ENCODE results near the gene RXFP4. TPM values are rescaled to one million over a fixed set of nuclear protein-coding genes. Genes with fewer than 3 reads are reported as not detected.

RXFP4 gene
- total and polyA plus RNA-seq, 3 donors from 2014 or later, result 0.37 to 1.1 TPM; not detected in 1

GRCh38 chr1:155966750-155967149 is 25.3 kb downstream of the RXFP4 start:
- intact Hi-C loops (cut with DNase I; ENCODE audit: low total_unique reads), result no loop called here
- Histone ChIP-seq H3K9me3 (no peaks in the 10 kb centered on the region), H3K4me1 (peaks cover 10% of the 10 kb centered on the region), H3K27me3 (no peaks in the 10 kb centered on the region), H3K27ac (peak overlapping the region in 1 of 2 donors; percentile 59), H3K4me3 (no peak overlapping the region), H3K36me3 (ENCODE audit: low read depth, missing control alignments) (no peaks in the 10 kb centered on the region)
- DNase-seq, result no peak
- no peak for TF ChIP-seq POLR2A (IDR thresholded peaks at IDR 0.05)
- TF ChIP-seq CTCF (IDR thresholded peaks at IDR 0.05), result no peak
- WGBS, 2 donors, result 64 to 73% methylated on average over 7 of the region's 7 CpGs

GRCh38 chr1:155967341-155968050 is 26.1 kb downstream of the RXFP4 start:
- H3K27ac ChIP-seq, result peak overlapping the region in 1 of 2 donors; percentile 59
- intact Hi-C loops (cut with DNase I; ENCODE audit: low total_unique reads), result no loop called here
- no peak for TF ChIP-seq CTCF (IDR thresholded peaks at IDR 0.05)
- TF ChIP-seq POLR2A (IDR thresholded peaks at IDR 0.05), result no peak
- no peaks in the 10 kb centered on the region for H3K9me3 ChIP-seq
- WGBS, 2 donors, result 62 to 63% methylated on average over 13 of the region's 13 CpGs
- H3K27me3 ChIP-seq, result no peaks in the 10 kb centered on the region
- H3K4me1 ChIP-seq, result peaks cover 10% of the 10 kb centered on the region
- no peak for DNase-seq
- no peak overlapping the region for H3K4me3 ChIP-seq
- no peaks in the 10 kb centered on the region for H3K36me3 ChIP-seq (ENCODE audit: low read depth, missing control alignments)

DNA sequence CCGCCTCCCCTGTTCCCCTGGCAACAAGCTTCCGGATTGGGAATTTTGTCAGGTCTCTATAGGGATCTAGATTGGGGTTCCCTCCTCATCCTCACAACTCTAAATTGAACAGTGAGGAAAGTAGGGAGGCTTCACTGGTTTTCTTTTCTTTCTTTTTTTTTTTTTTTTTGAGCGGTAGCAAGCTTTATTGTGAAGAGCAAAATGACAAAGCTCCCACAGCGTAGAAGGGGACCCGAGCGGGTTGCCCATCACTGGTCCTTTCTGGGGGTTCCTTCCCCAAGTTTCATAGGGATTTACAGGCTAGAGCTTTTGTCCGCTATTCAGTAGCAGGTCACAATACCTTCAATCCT is 26.6 kb downstream of the RXFP4 start:
- Histone ChIP-seq H3K4me1 (peaks cover 7% of the 10 kb centered on the region), H3K27me3 (no peaks in the 10 kb centered on the region), H3K9me3 (no peaks in the 10 kb centered on the region), H3K4me3 (no peak overlapping the region), H3K36me3 (ENCODE audit: low read depth, missing control alignments) (no peaks in the 10 kb centered on the region), H3K27ac (peak overlapping the region in 1 of 2 donors; percentile 59)
- WGBS, 2 donors, result 74 to 87% methylated on average over 7 of the region's 7 CpGs
- TF ChIP-seq POLR2A (IDR thresholded peaks at IDR 0.05), result no peak
- TF ChIP-seq CTCF (IDR thresholded peaks at IDR 0.05), result no peak
- DNase-seq, result no peak
- intact Hi-C loops (cut with DNase I; ENCODE audit: low total_unique reads), result no loop called here

GRCh38 chr1:155968670-155969069 is 27.2 kb downstream of the RXFP4 start:
- intact Hi-C loops (cut with DNase I; ENCODE audit: low total_unique reads), result no loop called here
- peak overlapping the region in 1 of 2 donors; percentile 59 for H3K27ac ChIP-seq
- no peak for DNase-seq
- no peaks in the 10 kb centered on the region for H3K27me3 ChIP-seq
- WGBS, 2 donors, result 42 to 56% methylated on average over 3 of the region's 3 CpGs
- H3K4me3 ChIP-seq, result no peak overlapping the region
- TF ChIP-seq CTCF (IDR thresholded peaks at IDR 0.05), result no peak
- no peak for TF ChIP-seq POLR2A (IDR thresholded peaks at IDR 0.05)
- no peaks in the 10 kb centered on the region for H3K9me3 ChIP-seq
- peaks cover 7% of the 10 kb centered on the region for H3K4me1 ChIP-seq
- H3K36me3 ChIP-seq (ENCODE audit: low read depth, missing control alignments), result no peaks in the 10 kb centered on the region

- 78 to 88% methylated on average over 9 of the region's 9 CpGs for WGBS, 2 donors
Observed at GRCh38 chr1:155969377-155969791, 27.9 kb downstream of the RXFP4 start.

More at GRCh38 chr1:155969377-155969791, 27.9 kb downstream of the RXFP4 start:
- Histone ChIP-seq H3K27ac (no peak overlapping the region), H3K4me1 (peaks cover 8% of the 10 kb centered on the region), H3K36me3 (ENCODE audit: low read depth, missing control alignments) (no peaks in the 10 kb centered on the region), H3K9me3 (no peaks in the 10 kb centered on the region), H3K4me3 (no peak overlapping the region), H3K27me3 (no peaks in the 10 kb centered on the region)
- intact Hi-C loops (cut with DNase I; ENCODE audit: low total_unique reads), result no loop called here
- no peak for TF ChIP-seq CTCF (IDR thresholded peaks at IDR 0.05)
- TF ChIP-seq POLR2A (IDR thresholded peaks at IDR 0.05), result no peak
- no peak for DNase-seq

All from testis (tissue), 3 donors.